Liver (tissue), 9 donors: ENCODE data around the gene EXOSC10. TPM values are rescaled to one million over a fixed set of nuclear protein-coding genes. Genes with fewer than 3 reads are reported as not detected.
"Not testable (repeated sequence)": the region's sequence is repeated elsewhere in the genome, so short reads cannot be mapped to it uniquely, and the experiment has no call there.

Source experiments
- DNase-seq: peaks from one replicate; pipeline ENCODE4 v3.0.0-alpha.2; 2017; ENCODE audit warnings: low spot score
- H3K27ac ChIP-seq, 2 donors: one replicate each; pipeline ENCODE4 v1.7.0; 2013; ENCODE audit warnings: inconsistent platforms in 2 of 2, low read length in 2 of 2, control low read depth in 1 of 2, low read depth in 1 of 2, mild to moderate bottlenecking in 1 of 2
- H3K27me3 ChIP-seq, 4 donors: one replicate each; pipeline versions ENCODE4 v1.6.1 to v1.7.0; 2013; ENCODE audit warnings: low read length in 3 of 4, inconsistent platforms in 1 of 4, mild to moderate bottlenecking in 1 of 4, moderate library complexity in 1 of 4; ENCODE audit not compliant: control insufficient read depth in 4 of 4, insufficient read depth in 4 of 4
- H3K36me3 ChIP-seq, 4 donors: one replicate each; pipeline versions ENCODE4 v1.6.1 to v1.7.0; 2013; ENCODE audit warnings: low read length in 3 of 4, mild to moderate bottlenecking in 3 of 4, low read depth in 1 of 4, moderate library complexity in 1 of 4; ENCODE audit not compliant: control insufficient read depth in 4 of 4, insufficient read depth in 3 of 4
- H3K4me1 ChIP-seq, 4 donors: one replicate each; pipeline versions ENCODE4 v1.6.1 to v1.7.0; 2013; ENCODE audit warnings: low read length in 3 of 4, mild to moderate bottlenecking in 3 of 4, moderate library complexity in 1 of 4; ENCODE audit not compliant: control insufficient read depth in 4 of 4, insufficient read depth in 4 of 4
- H3K4me3 ChIP-seq, 3 donors: one replicate each; pipeline versions ENCODE4 v1.6.1 to v1.7.0; 2013; ENCODE audit warnings: low read length in 3 of 3, control low read depth in 1 of 3, low read depth in 1 of 3, mild to moderate bottlenecking in 1 of 3
- H3K9ac ChIP-seq, 2 donors: one replicate each; pipeline ENCODE4 v1.7.0; 2013; ENCODE audit warnings: low read length in 2 of 2, mild to moderate bottlenecking in 2 of 2, moderate library complexity in 2 of 2, control low read depth in 1 of 2, low read depth in 1 of 2
- H3K9me3 ChIP-seq, 4 donors: one replicate each; pipeline versions ENCODE4 v1.6.1 to v1.7.0; 2013; ENCODE audit warnings: low read length in 3 of 4; ENCODE audit not compliant: control insufficient read depth in 4 of 4
- NR2F2 ChIP-seq: IDR thresholded peaks from 2 replicates; pipeline ENCODE4 v1.6.1; 2016; ENCODE audit warnings: antibody characterized with exemption
- WGBS: extraction: QIAGEN DNeasy Blood & Tissue Kit; methylation state at CpG from one replicate; pipeline ENCODE4 v1.1.7; 2013; 5-methylcytosine and 5-hydroxymethylcytosine counted together
- polyA plus RNA-seq, 2 donors: library from polyadenylated mRNA; stranded (reverse) in 1 of 2; unstranded in 1 of 2; fragments of 200-250 nt in 1 of 2; fragments of >200 nt in 1 of 2; fragmentation: Nextera tagmentation in 1 of 2; extraction: Ambion mirVana in 1 of 2; gene quantifications; one replicate each; pipeline versions ENCODE4 v1.2.1 to v1.2.3, GENCODE V29; 2013 to 2015
- total RNA-seq, 2 donors: library from RNA; depleted of rRNA; stranded (reverse); fragments of >200 nt; gene quantifications; one replicate each; pipeline ENCODE4 v1.2.3, GENCODE V29; 2014
- donor health status: healthy.
- donor health status: healthy.
- donor health status: healthy.
- donor health status: healthy.
- donor health status: healthy.

The EXOSC10 gene
- total and polyA plus RNA-seq, 4 donors, result 11.3 to 29.2 (median 20.9) TPM

GRCh38 chr1:11019971-11020370 lies 79.7 kb downstream of the EXOSC10 start:
- 89% methylated on average over 7 of the region's 7 CpGs for WGBS
- Histone ChIP-seq H3K27ac (no peak overlapping the region), H3K4me1 (peaks cover 0 to 3% (median 1%) of the 10 kb centered on the region in 4 donors), H3K9ac (no peak overlapping the region), H3K36me3 (peaks cover 9 to 75% (median 61%) of the 10 kb centered on the region in 4 donors), H3K27me3 (no peaks in the 10 kb centered on the region), H3K4me3 (no peak overlapping the region), H3K9me3 (no peaks in the 10 kb centered on the region)
- DNase-seq, result no peak
- TF ChIP-seq NR2F2, result no peak

DNA sequence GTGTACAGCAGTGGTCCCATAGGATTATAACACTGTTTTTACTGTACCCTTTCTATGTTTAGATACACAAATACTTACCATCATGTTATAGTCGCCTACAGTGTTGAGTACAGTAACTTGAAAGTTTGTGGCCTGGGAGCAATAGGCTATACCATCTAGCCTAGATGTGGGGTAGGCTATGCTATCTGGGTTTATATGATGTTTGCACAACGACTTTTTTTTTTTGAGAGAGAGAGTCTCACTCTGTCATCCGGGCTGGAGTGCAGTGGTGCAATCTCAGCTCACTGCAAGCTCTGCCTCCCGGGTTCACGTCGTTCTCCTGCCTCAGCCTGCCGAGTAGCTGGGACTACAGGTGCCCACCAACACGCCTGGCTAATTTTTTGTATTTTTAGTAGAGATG lies 80.3 kb downstream of the EXOSC10 start:
- peaks cover 9 to 71% (median 58%) of the 10 kb centered on the region in 4 donors for H3K36me3 ChIP-seq
- not testable (repeated sequence) for DNase-seq, H3K4me3 ChIP-seq, H3K27me3 ChIP-seq, H3K9ac ChIP-seq, H3K27ac ChIP-seq, H3K4me1 ChIP-seq, H3K9me3 ChIP-seq
- 72% methylated on average over 8 of the region's 8 CpGs for WGBS

Other genes with a start within 250 kb of the EXOSC10 start
- 10 to 100 TPM; 78.4 to 80.1 TPM for gene TARDBP, start 87.2 kb downstream of the EXOSC10 start, total RNA-seq
- 10 to 100 TPM; 44.4 to 87.6 TPM for gene TARDBP, start 87.2 kb downstream of the EXOSC10 start, polyA plus RNA-seq
- gene MASP2, start 52.6 kb downstream of the EXOSC10 start, total RNA-seq, result 100 to 1,000 TPM in 1 of 2 donors, 10 to 100 TPM in 1; 30.0 to 118 TPM
- gene MASP2, start 52.6 kb downstream of the EXOSC10 start, polyA plus RNA-seq, result 100 to 1,000 TPM; 307 to 530 TPM
- 10 to 100 TPM in 1 of 2 donors, 1 to 10 TPM in 1; 8.6 to 13.6 TPM for gene SRM, start 39.9 kb downstream of the EXOSC10 start, total RNA-seq
- gene SRM, start 39.9 kb downstream of the EXOSC10 start, polyA plus RNA-seq, result 10 to 100 TPM; 34.9 to 59.1 TPM
- gene ANGPTL7, start 89.5 kb upstream of the EXOSC10 start, total RNA-seq, result not detected
- under 1 TPM; 0.06 to 0.07 TPM for gene ANGPTL7, start 89.5 kb upstream of the EXOSC10 start, polyA plus RNA-seq
- gene MTOR, start 162.7 kb upstream of the EXOSC10 start, total RNA-seq, result 10 to 100 TPM; 21.8 to 45.0 TPM
- 10 to 100 TPM; 11.6 to 18.0 TPM for gene MTOR, start 162.7 kb upstream of the EXOSC10 start, polyA plus RNA-seq
- gene UBIAD1, start 173.3 kb upstream of the EXOSC10 start, total RNA-seq, result 10 to 100 TPM in 1 of 2 donors, 1 to 10 TPM in 1; 5.4 to 10.2 TPM
- 1 to 10 TPM; 8.7 to 9.0 TPM for gene UBIAD1, start 173.3 kb upstream of the EXOSC10 start, polyA plus RNA-seq